Measurements from ENCODE around the gene CEMIP2.

CEMIP2 gene

DNA sequence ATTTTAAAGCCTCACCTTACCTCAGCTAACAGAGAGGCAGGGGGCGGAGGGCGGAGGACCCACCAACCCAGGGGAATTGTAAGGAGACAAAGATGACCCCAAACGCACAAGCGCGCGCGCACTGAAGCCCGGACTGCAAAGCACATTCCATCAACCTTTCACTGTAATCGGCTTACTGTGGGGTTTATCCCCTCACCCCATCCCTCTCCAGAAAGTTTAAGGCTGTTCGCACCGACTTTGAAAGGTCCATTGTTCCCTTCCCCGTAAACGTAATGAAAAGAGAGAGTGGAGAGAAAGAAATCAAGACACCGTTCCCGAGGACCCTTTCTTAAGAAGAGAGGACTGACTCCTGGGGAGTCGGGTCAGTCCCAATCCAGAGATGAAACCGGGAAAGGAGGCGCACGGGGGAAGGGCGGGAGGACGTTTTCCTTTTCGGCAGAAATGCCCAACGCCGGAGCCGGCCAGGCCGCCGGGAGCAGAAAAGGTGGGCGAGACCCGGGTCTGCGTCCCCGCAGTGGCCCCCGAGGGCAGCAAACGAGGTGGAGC is 464 bp downstream of the CEMIP2 start:
- no peaks in the 10 kb centered on the region for H3K9me3 ChIP-seq (ENCODE audit: insufficient read depth, low read depth, low read length)
- peaks cover 3 to 4% of the 10 kb centered on the region in 2 experiments for H3K4me1 ChIP-seq (ENCODE audit: control insufficient read depth in 1 of 2, insufficient read depth in 2 of 2, low read length in 2 of 2)
- H2BK120ac ChIP-seq (ENCODE audit: insufficient read depth, low read length, poor library complexity): peak overlapping the region; percentile 13
- peak overlapping the region; percentile 58 for H4K12ac ChIP-seq (ENCODE audit: low read depth, low read length)
- H3K79me1 ChIP-seq (ENCODE audit: low read length): peaks cover 15% of the 10 kb centered on the region
- H3K27me3 ChIP-seq (ENCODE audit: insufficient read depth, low read length): no peaks in the 10 kb centered on the region
- H3K23ac ChIP-seq (ENCODE audit: low read length): no peak overlapping the region
- H2AK5ac ChIP-seq (ENCODE audit: low read length): no peak overlapping the region
- peak overlapping the region; percentile 90 for H3K18ac ChIP-seq (ENCODE audit: low read length)
- peak overlapping the region; percentile 80 for H3K14ac ChIP-seq (ENCODE audit: low read length)
- no peak overlapping the region for H2AFZ ChIP-seq (ENCODE audit: insufficient read depth, low read length, poor library complexity)
- H2BK5ac ChIP-seq (ENCODE audit: low read depth, low read length, poor library complexity): peak overlapping the region; percentile 70
- H3K36me3 ChIP-seq (ENCODE audit: control insufficient read depth in 1 of 2, insufficient read depth in 2 of 2, low read length in 2 of 2): no peaks in the 10 kb centered on the region
- no CpG with 5 or more reads among the region's 33 CpGs for WGBS (ENCODE audit: extremely low coverage, insufficient coverage, insufficient read length)
- peak overlapping the region; percentile 93 for H3K4me3 ChIP-seq (ENCODE audit: low read depth, low read length)
- peak overlapping the region; percentile 76 for H4K91ac ChIP-seq (ENCODE audit: low read depth, low read length)
- no peak for DNase-seq
- H2BK12ac ChIP-seq (ENCODE audit: low read length): no peak overlapping the region
- H3K27ac ChIP-seq (ENCODE audit: low read depth, low read length): peak overlapping the region; percentile 96
- H3K9ac ChIP-seq (ENCODE audit: low read length): peak overlapping the region; percentile 93
- H3K79me2 ChIP-seq (ENCODE audit: control insufficient read depth, insufficient read depth, low read length, poor library complexity): peaks cover 28% of the 10 kb centered on the region
- H3K4ac ChIP-seq (ENCODE audit: low read depth, low read length): peak overlapping the region; percentile 98
- peak overlapping the region; percentile 94 for H3K4me2 ChIP-seq (ENCODE audit: low read length)
- peak overlapping the region; percentile 14 for H4K8ac ChIP-seq (ENCODE audit: low read depth, low read length)

DNA sequence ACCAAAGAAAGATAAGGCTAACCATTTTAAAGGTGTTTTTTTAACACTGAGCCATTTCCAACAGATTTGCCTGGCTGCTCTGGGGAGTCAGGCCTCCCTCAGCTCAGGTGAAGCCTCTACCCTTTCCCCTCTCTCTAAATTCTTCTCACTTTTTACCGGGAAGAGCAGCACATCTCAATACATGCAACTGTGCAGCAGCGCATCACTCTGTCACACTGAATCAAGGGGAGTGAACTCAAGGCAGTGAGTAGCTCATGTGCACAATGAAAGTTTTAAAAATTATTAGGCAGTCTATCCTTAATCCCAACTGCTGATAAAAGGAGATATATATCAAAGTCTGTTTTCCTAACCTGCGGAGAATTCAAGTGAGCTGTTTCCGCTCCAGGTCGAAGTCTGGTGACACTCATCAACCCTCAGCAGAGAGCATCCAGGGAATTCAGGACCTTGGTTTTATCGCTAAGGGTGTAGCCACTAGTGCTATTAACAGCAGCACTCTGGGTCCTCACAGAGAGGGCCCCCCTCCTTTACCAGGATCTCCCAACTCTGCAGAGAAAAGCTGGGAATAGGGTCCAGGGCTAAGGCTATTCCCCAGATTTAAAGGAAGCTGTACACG is 1.0 kb downstream of the CEMIP2 start:
- peak overlapping the region; percentile 93 for H3K9ac ChIP-seq (ENCODE audit: low read length)
- H2BK5ac ChIP-seq (ENCODE audit: low read depth, low read length, poor library complexity): peak overlapping the region; percentile 70
- peaks cover 15% of the 10 kb centered on the region for H3K79me1 ChIP-seq (ENCODE audit: low read length)
- peak overlapping the region; percentile 13 for H4K12ac ChIP-seq (ENCODE audit: low read depth, low read length)
- peak overlapping the region; percentile 14 for H4K8ac ChIP-seq (ENCODE audit: low read depth, low read length)
- H2BK12ac ChIP-seq (ENCODE audit: low read length): no peak overlapping the region
- no peak overlapping the region for H2AK5ac ChIP-seq (ENCODE audit: low read length)
- H3K79me2 ChIP-seq (ENCODE audit: control insufficient read depth, insufficient read depth, low read length, poor library complexity): peaks cover 28% of the 10 kb centered on the region
- peak overlapping the region; percentile 94 for H3K4me2 ChIP-seq (ENCODE audit: low read length)
- H3K4me3 ChIP-seq (ENCODE audit: low read depth, low read length): peak overlapping the region; percentile 93
- H3K9me3 ChIP-seq (ENCODE audit: insufficient read depth, low read depth, low read length): no peaks in the 10 kb centered on the region
- H3K4me1 ChIP-seq (ENCODE audit: control insufficient read depth in 1 of 2, insufficient read depth in 2 of 2, low read length in 2 of 2): peaks cover 3 to 5% of the 10 kb centered on the region in 2 experiments
- H3K27me3 ChIP-seq (ENCODE audit: insufficient read depth, low read length): no peaks in the 10 kb centered on the region
- no peak overlapping the region for H4K91ac ChIP-seq (ENCODE audit: low read depth, low read length)
- WGBS (ENCODE audit: extremely low coverage, insufficient coverage, insufficient read length): no CpG with 5 or more reads among the region's 7 CpGs
- peak in 1 of 2 donors; percentile 34 for DNase-seq
- H2AFZ ChIP-seq (ENCODE audit: insufficient read depth, low read length, poor library complexity): no peak overlapping the region
- peak overlapping the region; percentile 90 for H3K18ac ChIP-seq (ENCODE audit: low read length)
- no peak overlapping the region for H3K23ac ChIP-seq (ENCODE audit: low read length)
- H2BK120ac ChIP-seq (ENCODE audit: insufficient read depth, low read length, poor library complexity): peak overlapping the region; percentile 13
- H3K14ac ChIP-seq (ENCODE audit: low read length): peak overlapping the region; percentile 80
- no peaks in the 10 kb centered on the region for H3K36me3 ChIP-seq (ENCODE audit: control insufficient read depth in 1 of 2, insufficient read depth in 2 of 2, low read length in 2 of 2)
- peak overlapping the region; percentile 96 for H3K27ac ChIP-seq (ENCODE audit: low read depth, low read length)
- H3K4ac ChIP-seq (ENCODE audit: low read depth, low read length): peak overlapping the region; percentile 98

DNA sequence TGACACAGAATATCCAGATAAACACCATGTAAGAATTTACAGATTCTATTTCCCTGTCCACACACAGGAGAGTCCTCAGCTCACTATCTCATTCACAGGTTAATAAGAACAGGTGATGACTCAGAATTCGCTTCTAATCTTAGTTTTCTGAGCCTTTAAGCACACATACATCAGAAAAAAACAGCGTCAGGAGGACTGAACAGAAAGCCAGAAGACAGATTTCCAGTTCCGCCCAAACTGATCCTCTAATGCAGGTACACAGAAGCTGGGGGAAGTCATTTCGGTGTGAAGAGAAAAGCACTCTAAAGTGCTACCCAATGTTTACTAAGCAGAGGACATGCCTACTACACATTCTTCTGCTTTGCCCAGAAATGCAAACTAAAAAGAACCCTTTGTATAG is 1.6 kb downstream of the CEMIP2 start:
- Histone ChIP-seq H2AFZ (ENCODE audit: insufficient read depth, low read length, poor library complexity) (no peak overlapping the region), H4K8ac (ENCODE audit: low read depth, low read length) (no peak overlapping the region), H3K9me3 (ENCODE audit: insufficient read depth, low read depth, low read length) (no peaks in the 10 kb centered on the region), H4K91ac (ENCODE audit: low read depth, low read length) (no peak overlapping the region), H3K4me1 (ENCODE audit: control insufficient read depth in 1 of 2, insufficient read depth in 2 of 2, low read length in 2 of 2) (peaks cover 5 to 7% of the 10 kb centered on the region in 2 experiments), H2BK12ac (ENCODE audit: low read length) (no peak overlapping the region), H3K36me3 (ENCODE audit: control insufficient read depth in 1 of 2, insufficient read depth in 2 of 2, low read length in 2 of 2) (no peaks in the 10 kb centered on the region), H3K9ac (ENCODE audit: low read length) (peak overlapping the region; percentile 67), H3K79me2 (ENCODE audit: control insufficient read depth, insufficient read depth, low read length, poor library complexity) (peaks cover 31% of the 10 kb centered on the region), H3K4me3 (ENCODE audit: low read depth, low read length) (peak overlapping the region; percentile 93), H3K27ac (ENCODE audit: low read depth, low read length) (peak overlapping the region; percentile 29), H3K23ac (ENCODE audit: low read length) (no peak overlapping the region), H3K14ac (ENCODE audit: low read length) (no peak overlapping the region), H3K79me1 (ENCODE audit: low read length) (peaks cover 15% of the 10 kb centered on the region), H3K27me3 (ENCODE audit: insufficient read depth, low read length) (no peaks in the 10 kb centered on the region), H3K18ac (ENCODE audit: low read length) (no peak overlapping the region), H2BK5ac (ENCODE audit: low read depth, low read length, poor library complexity) (no peak overlapping the region), H3K4ac (ENCODE audit: low read depth, low read length) (peak overlapping the region; percentile 97), H2AK5ac (ENCODE audit: low read length) (no peak overlapping the region), H3K4me2 (ENCODE audit: low read length) (peak overlapping the region; percentile 94), H2BK120ac (ENCODE audit: insufficient read depth, low read length, poor library complexity) (no peak overlapping the region), H4K12ac (ENCODE audit: low read depth, low read length) (no peak overlapping the region)
- WGBS (ENCODE audit: extremely low coverage, insufficient coverage, insufficient read length): no CpG with 5 or more reads among the region's 4 CpGs
- DNase-seq: no peak

DNA sequence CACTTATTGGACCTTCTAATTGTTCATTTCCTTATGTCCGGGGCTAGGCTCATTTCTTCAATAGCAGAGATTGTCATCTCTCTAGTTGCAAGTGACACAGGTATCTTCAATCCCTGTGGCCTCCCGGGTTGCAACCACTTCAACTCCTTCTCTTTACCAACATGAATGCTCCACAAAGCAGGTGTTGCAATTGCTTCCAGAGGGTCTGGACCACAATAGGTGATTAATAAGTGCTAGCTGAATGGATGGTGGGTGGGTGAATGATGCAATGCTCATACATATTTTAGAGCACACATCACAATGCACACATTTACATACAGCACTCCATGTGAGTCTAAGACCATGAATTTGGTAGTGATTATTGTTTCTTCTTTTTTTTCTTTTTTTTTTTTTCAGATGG is 2.6 kb downstream of the CEMIP2 start:
- H3K9ac ChIP-seq (ENCODE audit: low read length): no peak overlapping the region
- H4K8ac ChIP-seq (ENCODE audit: low read depth, low read length): no peak overlapping the region
- H3K36me3 ChIP-seq (ENCODE audit: control insufficient read depth in 1 of 2, insufficient read depth in 2 of 2, low read length in 2 of 2): no peaks in the 10 kb centered on the region
- H3K18ac ChIP-seq (ENCODE audit: low read length): no peak overlapping the region
- H2BK120ac ChIP-seq (ENCODE audit: insufficient read depth, low read length, poor library complexity): no peak overlapping the region
- H3K4me1 ChIP-seq (ENCODE audit: control insufficient read depth in 1 of 2, insufficient read depth in 2 of 2, low read length in 2 of 2): peaks cover 5 to 10% of the 10 kb centered on the region in 2 experiments
- H3K79me2 ChIP-seq (ENCODE audit: control insufficient read depth, insufficient read depth, low read length, poor library complexity): peaks cover 31% of the 10 kb centered on the region
- H3K14ac ChIP-seq (ENCODE audit: low read length): no peak overlapping the region
- peak in 1 of 2 donors; percentile 39 for DNase-seq
- peak overlapping the region; percentile 48 for H3K4me2 ChIP-seq (ENCODE audit: low read length)
- H2AFZ ChIP-seq (ENCODE audit: insufficient read depth, low read length, poor library complexity): no peak overlapping the region
- no peak overlapping the region for H3K27ac ChIP-seq (ENCODE audit: low read depth, low read length)
- no peak overlapping the region for H2BK5ac ChIP-seq (ENCODE audit: low read depth, low read length, poor library complexity)
- H3K79me1 ChIP-seq (ENCODE audit: low read length): peaks cover 15% of the 10 kb centered on the region
- peak overlapping the region; percentile 97 for H3K4ac ChIP-seq (ENCODE audit: low read depth, low read length)
- WGBS (ENCODE audit: extremely low coverage, insufficient coverage, insufficient read length): no CpG with 5 or more reads among the region's 2 CpGs
- H3K23ac ChIP-seq (ENCODE audit: low read length): no peak overlapping the region
- H4K91ac ChIP-seq (ENCODE audit: low read depth, low read length): no peak overlapping the region
- no peak overlapping the region for H3K4me3 ChIP-seq (ENCODE audit: low read depth, low read length)
- no peak overlapping the region for H4K12ac ChIP-seq (ENCODE audit: low read depth, low read length)
- H2BK12ac ChIP-seq (ENCODE audit: low read length): no peak overlapping the region
- no peaks in the 10 kb centered on the region for H3K9me3 ChIP-seq (ENCODE audit: insufficient read depth, low read depth, low read length)
- no peak overlapping the region for H2AK5ac ChIP-seq (ENCODE audit: low read length)
- H3K27me3 ChIP-seq (ENCODE audit: insufficient read depth, low read length): no peaks in the 10 kb centered on the region

Data from trophoblast cell (in vitro differentiated cells and primary cell).